Osteocyte (in vitro differentiated cells): ENCODE measurements around the gene ARPP21. TPM values are rescaled to one million over a fixed set of nuclear protein-coding genes. Genes with fewer than 3 reads are reported as not detected.

Source experiments
- DNase-seq: peaks from one replicate; pipeline ENCODE4 v3.0.0; 2021; ENCODE audit warnings: mixed read lengths; ENCODE audit not compliant: unreplicated experiment; ENCODE audit errors: extremely low spot score
- H3K27ac Mint-ChIP-seq: one replicate; pipeline ENCODE4 v1.8.0; 2021; ENCODE audit warnings: mild to moderate bottlenecking, mixed read lengths; ENCODE audit not compliant: unreplicated experiment
- H3K27me3 Mint-ChIP-seq: one replicate; pipeline ENCODE4 v1.8.0; 2021; ENCODE audit warnings: mixed read lengths; ENCODE audit not compliant: unreplicated experiment
- H3K36me3 Mint-ChIP-seq: one replicate; pipeline ENCODE4 v1.8.0; 2021; ENCODE audit warnings: mixed read lengths; ENCODE audit not compliant: unreplicated experiment
- H3K4me1 Mint-ChIP-seq: one replicate; pipeline ENCODE4 v1.8.0; 2021; ENCODE audit warnings: mixed read lengths; ENCODE audit not compliant: unreplicated experiment
- H3K4me3 Mint-ChIP-seq: one replicate; pipeline ENCODE4 v1.8.0; 2021; ENCODE audit warnings: mild to moderate bottlenecking, moderate library complexity, mixed read lengths; ENCODE audit not compliant: unreplicated experiment
- H3K9me3 Mint-ChIP-seq: one replicate; pipeline ENCODE4 v1.8.0; 2021; ENCODE audit warnings: mixed read lengths; ENCODE audit not compliant: unreplicated experiment
- CTCF ChIP-seq: fragments of 200-600 bp; sonication (generic); IDR thresholded peaks from 2 replicates; pipeline ENCODE4 v1.5.0; 2021; ENCODE audit warnings: antibody characterized with exemption, mild to moderate bottlenecking, moderate library complexity
- total RNA-seq: library from RNA; stranded (reverse); gene quantifications from 2 replicates; pipeline ENCODE4 v1.2.1, GENCODE V29; 2021

ARPP21 gene
- total RNA-seq, 1 donor from 2014 or later: 3.7 TPM

- TF ChIP-seq CTCF: no peak
- H3K36me3 Mint-ChIP-seq: no peaks in the 10 kb centered on the region
- no peak overlapping the region for H3K4me3 Mint-ChIP-seq
- H3K27ac Mint-ChIP-seq: no peak overlapping the region
- H3K9me3 Mint-ChIP-seq: no peaks in the 10 kb centered on the region
- H3K4me1 Mint-ChIP-seq: peaks cover 4% of the 10 kb centered on the region
- H3K27me3 Mint-ChIP-seq: peaks cover 19% of the 10 kb centered on the region
- no peak for DNase-seq
Measured at GRCh38 chr3:35671483-35671882, 32.2 kb downstream of the ARPP21 start.

GRCh38 chr3:35673017-35673416 lies 33.7 kb downstream of the ARPP21 start:
- DNase-seq: no peak
- no peaks in the 10 kb centered on the region for H3K9me3 Mint-ChIP-seq
- no peak for TF ChIP-seq CTCF
- H3K36me3 Mint-ChIP-seq: no peaks in the 10 kb centered on the region
- no peak overlapping the region for H3K4me3 Mint-ChIP-seq
- peaks cover 31% of the 10 kb centered on the region for H3K27me3 Mint-ChIP-seq
- no peak overlapping the region for H3K27ac Mint-ChIP-seq
- H3K4me1 Mint-ChIP-seq: peaks cover 5% of the 10 kb centered on the region

- TF ChIP-seq CTCF: no peak
- H3K4me3 Mint-ChIP-seq: no peak overlapping the region
- no peak for DNase-seq
- H3K36me3 Mint-ChIP-seq: no peaks in the 10 kb centered on the region
- peaks cover 6% of the 10 kb centered on the region for H3K4me1 Mint-ChIP-seq
- H3K9me3 Mint-ChIP-seq: no peaks in the 10 kb centered on the region
- no peak overlapping the region for H3K27ac Mint-ChIP-seq
- H3K27me3 Mint-ChIP-seq: peaks cover 28% of the 10 kb centered on the region
Measured at GRCh38 chr3:35674451-35675109, 35.3 kb downstream of the ARPP21 start.

GRCh38 chr3:35675206-35675605 lies 35.9 kb downstream of the ARPP21 start:
- no peak overlapping the region for H3K4me3 Mint-ChIP-seq
- H3K27me3 Mint-ChIP-seq: peaks cover 27% of the 10 kb centered on the region
- H3K9me3 Mint-ChIP-seq: no peaks in the 10 kb centered on the region
- H3K4me1 Mint-ChIP-seq: peaks cover 6% of the 10 kb centered on the region
- H3K36me3 Mint-ChIP-seq: no peaks in the 10 kb centered on the region
- H3K27ac Mint-ChIP-seq: no peak overlapping the region
- no peak for DNase-seq
- no peak for TF ChIP-seq CTCF

GRCh38 chr3:35675621-35676020 lies 36.3 kb downstream of the ARPP21 start:
- Mint-ChIP-seq H3K4me3 (no peak overlapping the region), H3K4me1 (peaks cover 6% of the 10 kb centered on the region), H3K9me3 (no peaks in the 10 kb centered on the region), H3K27ac (no peak overlapping the region), H3K27me3 (peaks cover 28% of the 10 kb centered on the region), H3K36me3 (no peaks in the 10 kb centered on the region)
- DNase-seq: no peak
- no peak for TF ChIP-seq CTCF
